H1 (cell line): ENCODE data around the gene AKAP4. TPM values are rescaled to one million over a fixed set of nuclear protein-coding genes. Genes with fewer than 3 reads are reported as not detected.

Source experiments
- ATF3 ChIP-seq: IDR thresholded peaks from 2 replicates; pipeline ENCODE4 v1.6.1; 2011; ENCODE audit warnings: low read depth, mild to moderate bottlenecking, low read length; ENCODE audit not compliant: insufficient read depth
- CBX5 ChIP-seq: fragments of 300-800, 300-1000 bp; sonication (generic); IDR thresholded peaks from 2 replicates; pipeline ENCODE4 v1.7.1; 2016; ENCODE audit warnings: antibody characterized with exemption, low read length, low read depth
- EZH2 ChIP-seq: fragments of 200-600 bp; sonication (generic); IDR thresholded peaks from 2 replicates; pipeline ENCODE4 v1.7.1; 2012; ENCODE audit warnings: low read depth, mild to moderate bottlenecking, moderate library complexity, low read length, inconsistent platforms; ENCODE audit not compliant: severe bottlenecking
- RBBP5 ChIP-seq: IDR thresholded peaks from 2 replicates; pipeline ENCODE4 v1.7.1; 2012; ENCODE audit warnings: low read depth, mild to moderate bottlenecking, inconsistent platforms, low read length, moderate library complexity, borderline replicate concordance
- RNF2 ChIP-seq: fragments of 200-900, 300-1000 bp; sonication (generic); IDR thresholded peaks from 2 replicates; pipeline ENCODE4 v1.7.1; 2016; ENCODE audit warnings: borderline replicate concordance, low read depth, mild to moderate bottlenecking, antibody characterized with exemption, low read length; ENCODE audit not compliant: poor library complexity, severe bottlenecking; ENCODE audit errors: missing control alignments
- SUZ12 ChIP-seq: fragments of 200-600 bp; sonication (generic); IDR thresholded peaks from 2 replicates; pipeline ENCODE4 v1.6.1; 2012; ENCODE audit warnings: mild to moderate bottlenecking, inconsistent platforms, low read length, moderate library complexity, mixed read lengths
- TEAD4 ChIP-seq: IDR thresholded peaks from 2 replicates; pipeline ENCODE4 v1.6.1; 2012; ENCODE audit warnings: low read depth, low read length, inconsistent platforms, mixed read lengths
- polyA plus RNA-seq, 7 experiments: library from polyadenylated mRNA; depleted of rRNA in 3 of 7; stranded (reverse) in 5 of 7; unstranded in 2 of 7; fragments of >200 nt in 5 of 7; fragments of 200-250 nt in 2 of 7; gene quantifications; 1 replicate in 5 of 7; 2 replicates in 1 of 7; 4 replicates in 1 of 7; pipeline versions ENCODE4 v1.2.1 to v1.2.3, GENCODE V29; 2011 to 2013; ENCODE audit warnings: missing spikeins in 2 of 7, mixed read lengths in 2 of 7
- total RNA-seq: library from RNA; stranded (reverse); fragmentation: NEBNext Ultra II Directional; extraction: Animal tissue kit (Norgen Biotek cat#: 25700); gene quantifications from 2 replicates; pipeline ENCODE4 v1.2.1, GENCODE V29; 2021

The AKAP4 gene
- total and polyA plus RNA-seq, 2 of the 8 experiments (the other 6 are each of a cell fraction or from before 2014, with no cell fraction given) = not detected

- TF ChIP-seq RNF2 (no peak), RBBP5 (no peak), ATF3 (no peak), EZH2 (no peak), CBX5 (no peak), SUZ12 (no peak), TEAD4 (no peak)
These were observed at the start of gene AKAP4 (continued) for GRCh38 chrX:50200907-50201306.
